ENCODE results near the gene KCTD13.
"Not testable (repeated sequence)": the region's sequence is repeated elsewhere in the genome, so short reads cannot be mapped to it uniquely, and the experiment has no call there.

KCTD13 gene

DNA sequence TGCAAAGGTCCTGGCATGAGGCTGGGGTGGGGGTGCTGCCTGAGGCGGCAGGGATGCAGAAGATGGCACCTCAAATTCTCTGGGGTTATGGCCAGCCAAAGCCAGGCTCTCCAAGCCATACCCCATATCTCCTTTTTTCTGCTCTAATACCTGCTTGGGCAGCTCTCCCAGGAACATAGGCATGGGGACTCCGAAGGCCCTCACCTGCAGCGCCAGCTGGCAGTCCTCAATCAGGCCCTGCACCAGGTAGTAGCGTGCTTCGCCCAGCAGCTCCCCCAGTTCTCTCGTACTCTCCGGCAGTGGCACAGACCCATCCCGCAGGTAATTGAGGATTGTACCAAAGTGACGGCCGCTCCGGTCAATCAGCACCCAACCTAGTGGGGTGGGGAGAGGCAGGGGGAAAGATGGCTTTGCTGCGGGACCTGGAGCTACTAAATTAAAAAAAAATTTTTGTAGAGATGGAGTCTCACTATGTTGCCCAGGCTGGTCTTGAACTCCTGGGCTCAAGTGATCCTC lies 3.0 kb downstream of the KCTD13 start:
- Histone ChIP-seq H3K36me3 (ENCODE audit: insufficient read depth, low read length) (peaks cover 5% of the 10 kb centered on the region; the same call in 1 of the 2 replicates), H3K9ac (ENCODE audit: low read depth, low read length) (no peak overlapping the region), H3K4me1 (ENCODE audit: insufficient read depth, low read length) (peaks cover 5% of the 10 kb centered on the region; the same call in 1 of the 2 replicates), H3K9me3 (ENCODE audit: control insufficient read depth, insufficient read depth, low read length) (no peaks in the 10 kb centered on the region)

DNA sequence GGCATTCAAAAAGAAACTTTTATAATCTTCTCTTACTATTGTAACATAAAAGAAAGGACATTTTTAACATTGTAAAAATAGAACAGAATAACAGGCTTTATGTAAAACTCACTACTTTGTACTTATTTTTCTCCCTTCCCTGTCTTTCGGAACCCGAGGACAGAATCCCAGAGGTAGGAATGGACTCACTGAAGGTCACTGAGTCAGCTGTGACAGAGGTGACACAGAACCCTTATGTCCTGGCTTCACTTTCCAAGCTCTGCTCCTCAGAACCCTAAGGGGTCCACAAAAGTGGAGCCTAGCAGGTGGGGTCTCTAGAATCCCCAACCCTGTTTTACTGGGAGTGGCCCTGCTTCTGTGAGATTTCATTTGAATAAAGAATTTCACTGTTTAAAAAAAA lies 3.7 kb downstream of the KCTD13 start:
- Histone ChIP-seq H3K4me1 (ENCODE audit: insufficient read depth, low read length) (peaks cover 5% of the 10 kb centered on the region; the same call in 1 of the 2 replicates), H3K9me3 (ENCODE audit: control insufficient read depth, insufficient read depth, low read length) (no peaks in the 10 kb centered on the region), H3K9ac (ENCODE audit: low read depth, low read length) (no peak overlapping the region), H3K36me3 (ENCODE audit: insufficient read depth, low read length) (peaks cover 5% of the 10 kb centered on the region; the same call in 1 of the 2 replicates)

DNA sequence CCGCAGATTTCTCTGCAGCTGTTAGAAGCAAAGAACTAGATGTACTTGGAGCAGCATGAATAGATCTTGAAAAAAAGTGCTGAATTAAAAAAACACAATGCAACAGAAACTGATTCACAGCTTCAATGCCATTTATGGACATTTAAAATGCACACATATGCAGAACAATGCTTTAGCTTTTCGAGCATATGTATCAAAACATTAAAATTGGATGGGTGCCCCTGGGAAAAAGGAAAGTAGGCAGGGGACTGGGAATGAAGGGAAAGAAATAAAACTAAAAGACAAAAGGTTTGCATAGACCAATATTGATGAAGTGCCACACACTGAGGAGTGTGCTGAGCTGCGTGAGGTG lies 5.0 kb downstream of the KCTD13 start:
- Histone ChIP-seq H3K36me3 (ENCODE audit: insufficient read depth, low read length) (peaks cover 5% of the 10 kb centered on the region; the same call in 1 of the 2 replicates), H3K4me1 (ENCODE audit: insufficient read depth, low read length) (peaks cover 5% of the 10 kb centered on the region; the same call in 1 of the 2 replicates), H3K9ac (ENCODE audit: low read depth, low read length) (no peak overlapping the region), H3K9me3 (ENCODE audit: control insufficient read depth, insufficient read depth, low read length) (no peaks in the 10 kb centered on the region)

DNA sequence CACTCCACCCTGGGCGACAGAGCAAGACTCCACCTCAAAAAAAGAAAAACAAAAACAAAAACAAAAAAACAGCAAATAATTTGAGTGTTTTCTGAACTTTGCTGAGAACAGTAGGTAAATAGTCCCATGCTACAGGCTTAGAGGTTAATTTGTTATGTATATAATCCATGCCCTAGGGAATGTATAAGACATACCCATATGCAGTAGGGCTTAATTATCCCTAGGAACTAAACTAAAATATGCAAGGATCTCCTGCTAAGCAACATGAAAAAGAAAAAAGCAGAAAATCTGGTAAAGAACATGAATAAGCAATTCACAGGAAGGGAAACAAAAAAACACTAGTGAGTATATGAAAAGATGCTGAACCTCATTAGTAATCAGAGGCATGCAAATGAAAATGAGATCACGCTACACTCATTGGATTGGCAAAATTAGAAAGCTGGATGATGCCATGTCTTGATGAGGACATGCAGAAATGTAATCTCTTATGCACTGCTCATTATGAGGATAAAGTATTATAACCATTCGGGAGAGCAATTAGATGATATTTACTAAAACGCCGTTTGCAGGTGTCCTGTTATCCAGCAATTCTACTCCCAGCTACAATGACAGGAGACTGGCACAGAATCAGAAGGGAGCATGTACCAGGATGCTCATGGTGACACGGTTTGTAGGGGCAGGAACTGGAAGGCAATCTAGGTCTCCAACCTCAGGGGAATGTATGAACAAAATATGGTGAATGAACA lies 5.6 kb downstream of the KCTD13 start:
- Histone ChIP-seq H3K4me1 (ENCODE audit: insufficient read depth, low read length) (peaks cover 5% of the 10 kb centered on the region; the same call in 1 of the 2 replicates), H3K9ac (ENCODE audit: low read depth, low read length) (no peak overlapping the region), H3K9me3 (ENCODE audit: control insufficient read depth, insufficient read depth, low read length) (no peaks in the 10 kb centered on the region), H3K36me3 (ENCODE audit: insufficient read depth, low read length) (peaks cover 5% of the 10 kb centered on the region; the same call in 1 of the 2 replicates)

DNA sequence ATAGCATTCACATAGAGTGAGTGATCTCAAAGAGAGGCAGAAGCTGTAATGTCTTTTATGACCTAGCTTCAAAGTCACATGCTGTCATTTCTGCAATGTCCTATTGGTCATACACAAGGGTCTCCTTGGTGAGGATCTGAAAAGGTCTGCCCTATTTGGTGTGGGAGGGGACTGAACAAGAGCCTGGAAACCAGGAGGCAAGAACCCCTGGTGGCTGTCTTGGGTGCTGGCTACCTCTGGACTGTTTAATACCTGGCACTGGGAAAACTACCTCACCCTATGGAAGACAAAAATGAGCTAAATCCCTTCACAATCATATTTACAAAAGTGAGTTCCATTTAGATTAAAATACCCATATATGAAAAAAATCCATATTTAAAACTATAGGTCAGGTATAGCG lies 9.0 kb downstream of the KCTD13 start:
- no peak overlapping the region for H3K9ac ChIP-seq (ENCODE audit: low read depth, low read length)
- no peaks in the 10 kb centered on the region for H3K9me3 ChIP-seq (ENCODE audit: control insufficient read depth, insufficient read depth, low read length)
- peaks cover 5% of the 10 kb centered on the region; the same call in 1 of the 2 replicates for H3K36me3 ChIP-seq (ENCODE audit: insufficient read depth, low read length)
- no peaks in the 10 kb centered on the region; the same call in 1 of the 2 replicates for H3K4me1 ChIP-seq (ENCODE audit: insufficient read depth, low read length)

DNA sequence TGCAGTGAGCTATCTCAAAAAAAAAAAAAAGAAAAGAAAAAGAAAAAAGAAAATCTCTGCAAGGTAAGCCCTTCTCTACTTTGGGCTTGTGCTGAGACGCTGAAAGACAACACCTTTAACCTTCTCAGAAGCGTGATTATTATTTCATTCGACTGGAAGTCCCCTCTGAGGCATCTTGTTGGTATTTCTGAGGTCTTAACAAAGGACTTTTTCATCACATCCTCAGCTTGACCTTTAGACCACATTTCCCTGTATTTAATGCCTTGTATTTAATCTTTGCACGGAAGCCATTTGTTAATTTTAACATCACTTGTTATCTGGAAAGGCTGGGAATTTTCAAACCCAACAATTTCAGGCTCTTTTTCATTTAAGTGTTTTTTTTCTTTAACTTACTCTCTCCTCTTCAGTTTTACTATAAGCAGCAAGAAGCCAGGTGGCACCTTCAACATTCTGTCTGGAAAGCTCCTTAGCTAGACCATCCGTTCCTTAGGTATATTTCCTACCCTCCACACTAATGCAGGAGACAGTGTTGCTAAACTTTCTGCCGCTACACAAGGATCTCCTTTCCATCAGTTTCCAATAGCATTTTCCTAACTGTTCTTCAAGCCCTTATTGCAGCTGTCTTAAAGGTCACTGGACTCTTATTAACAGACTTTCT lies 10.3 kb downstream of the KCTD13 start:
- H3K36me3 ChIP-seq (ENCODE audit: insufficient read depth, low read length), result peaks cover under 1% of the 10 kb centered on the region; the same call in 1 of the 2 replicates

DNA sequence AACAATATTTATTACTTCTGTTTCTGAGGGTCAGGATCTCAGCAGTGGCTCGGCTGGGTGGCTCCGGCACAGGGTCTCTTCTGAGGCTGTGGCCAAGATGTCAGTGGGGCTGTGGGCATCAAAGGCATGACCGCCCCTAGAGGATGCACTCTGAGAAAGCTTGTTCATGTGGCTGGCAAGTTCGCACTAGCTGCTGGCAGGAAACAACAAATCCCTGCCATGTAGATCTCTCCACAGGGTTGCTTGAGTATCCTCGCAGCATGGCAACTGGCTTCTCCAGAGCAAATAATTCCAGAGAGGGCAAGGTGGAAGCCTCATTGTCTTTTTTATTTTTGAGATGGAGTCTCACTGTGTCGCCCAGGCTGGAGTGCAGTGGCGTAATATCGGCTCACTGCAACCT lies 12.5 kb downstream of the KCTD13 start:
- Histone ChIP-seq H3K9me3 (ENCODE audit: control insufficient read depth, insufficient read depth, low read length) (no peaks in the 10 kb centered on the region), H3K9ac (ENCODE audit: low read depth, low read length) (no peak overlapping the region), H3K36me3 (ENCODE audit: insufficient read depth, low read length) (no peaks in the 10 kb centered on the region; the same call in 1 of the 2 replicates), H3K4me1 (ENCODE audit: insufficient read depth, low read length) (no peaks in the 10 kb centered on the region; the same call in 1 of the 2 replicates)

More for the DNA sequence above, 10.3 kb downstream of the KCTD13 start:
- Histone ChIP-seq H3K4me1 (ENCODE audit: insufficient read depth, low read length) (no peaks in the 10 kb centered on the region; the same call in 1 of the 2 replicates), H3K9me3 (ENCODE audit: control insufficient read depth, insufficient read depth, low read length) (no peaks in the 10 kb centered on the region), H3K9ac (ENCODE audit: low read depth, low read length) (no peak overlapping the region)

DNA sequence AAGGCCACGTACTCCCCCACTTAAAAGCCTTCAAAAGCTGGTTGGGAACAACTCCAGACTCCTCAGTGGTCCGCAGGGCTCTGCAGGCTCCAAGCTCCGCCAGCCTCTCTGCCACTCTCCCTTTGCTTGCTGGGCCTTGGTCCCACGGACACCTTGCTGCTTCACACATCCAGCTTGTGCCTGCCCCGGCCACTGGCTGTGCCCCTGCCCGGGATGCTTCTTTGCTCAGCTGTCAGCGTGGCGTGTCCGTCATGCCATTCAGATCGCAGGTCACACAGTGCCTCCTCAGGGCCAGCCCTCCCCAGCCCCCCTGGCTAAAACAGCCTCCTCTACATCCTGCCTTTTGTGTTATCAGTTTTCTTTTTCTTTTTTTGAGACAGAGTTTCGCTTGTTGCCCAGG lies 13.9 kb downstream of the KCTD13 start:
- no peak overlapping the region for H3K9ac ChIP-seq (ENCODE audit: low read depth, low read length)
- no peaks in the 10 kb centered on the region; the same call in 1 of the 2 replicates for H3K36me3 ChIP-seq (ENCODE audit: insufficient read depth, low read length)
- H3K4me1 ChIP-seq (ENCODE audit: insufficient read depth, low read length), result no peaks in the 10 kb centered on the region; the same call in 1 of the 2 replicates
- no peaks in the 10 kb centered on the region for H3K9me3 ChIP-seq (ENCODE audit: control insufficient read depth, insufficient read depth, low read length)

DNA sequence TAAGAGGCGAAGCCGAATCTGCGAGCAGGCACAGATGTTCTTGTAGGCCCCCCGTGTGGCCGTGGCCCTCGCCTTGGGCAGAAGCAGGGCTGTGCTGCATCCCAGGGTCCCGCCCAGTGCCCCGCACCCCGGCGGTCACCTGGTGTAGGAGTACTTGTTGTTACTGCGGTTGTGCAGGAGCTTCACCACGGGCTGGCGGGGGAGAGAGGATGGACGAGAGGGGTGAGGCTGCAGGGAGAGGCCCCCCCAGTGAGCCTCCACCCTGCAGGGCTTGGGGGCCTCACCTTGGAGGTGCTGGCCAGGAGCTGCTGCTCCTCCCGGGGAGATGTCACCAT lies 14.4 kb downstream of the KCTD13 start:
- H3K36me3 ChIP-seq (ENCODE audit: insufficient read depth, low read length), result no peaks in the 10 kb centered on the region; the same call in 1 of the 2 replicates
- H3K9me3 ChIP-seq (ENCODE audit: control insufficient read depth, insufficient read depth, low read length), result no peaks in the 10 kb centered on the region
- H3K9ac ChIP-seq (ENCODE audit: low read depth, low read length), result no peak overlapping the region; the same call in 1 of the 2 replicates
- H3K4me1 ChIP-seq (ENCODE audit: insufficient read depth, low read length), result no peaks in the 10 kb centered on the region; the same call in 1 of the 2 replicates

DNA sequence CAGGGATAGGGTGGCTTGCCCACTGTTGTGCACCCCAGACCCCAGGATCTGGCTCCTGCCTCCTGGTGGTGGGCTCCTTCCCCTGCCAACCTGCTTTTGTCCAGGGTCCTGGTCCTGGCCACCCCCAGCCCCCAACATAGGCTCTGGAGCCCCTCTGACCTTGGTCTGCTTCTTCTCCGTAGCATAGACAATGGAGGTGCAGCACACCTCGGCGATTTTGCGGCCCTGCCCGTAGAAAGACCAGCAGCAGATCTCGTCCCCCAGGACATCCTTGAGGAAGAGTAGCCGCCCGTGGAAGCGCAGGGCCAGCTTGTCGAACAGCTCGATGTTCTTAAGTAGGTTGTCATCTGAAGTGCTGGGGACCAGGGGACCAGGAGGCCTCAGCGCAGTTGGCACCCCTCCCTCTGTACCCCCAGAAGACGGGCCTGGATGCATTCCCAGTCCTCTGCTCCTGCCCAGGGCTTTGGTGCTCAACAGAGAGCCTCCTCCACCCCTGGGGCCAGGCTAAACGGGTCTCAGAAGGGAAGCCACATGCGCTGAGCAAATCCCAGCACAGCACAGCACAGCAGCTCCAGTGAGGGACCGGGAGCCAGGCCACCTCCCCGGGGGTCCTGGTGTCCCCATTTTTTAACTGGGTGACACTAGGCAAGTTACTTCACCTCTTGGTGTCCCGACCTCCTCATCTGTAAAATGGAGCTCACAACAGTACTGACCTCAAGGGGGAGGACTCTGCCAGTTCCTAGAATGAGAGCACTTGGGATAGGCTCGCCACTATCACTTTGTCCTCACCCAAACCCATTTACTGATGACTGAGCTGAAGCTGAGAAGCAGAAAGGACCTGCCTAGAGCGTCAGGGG lies 15.0 kb downstream of the KCTD13 start:
- Histone ChIP-seq H3K9ac (ENCODE audit: low read depth, low read length) (no peak overlapping the region; the same call in 1 of the 2 replicates), H3K9me3 (ENCODE audit: control insufficient read depth, insufficient read depth, low read length) (no peaks in the 10 kb centered on the region), H3K4me1 (ENCODE audit: insufficient read depth, low read length) (no peaks in the 10 kb centered on the region; the same call in 1 of the 2 replicates), H3K36me3 (ENCODE audit: insufficient read depth, low read length) (no peaks in the 10 kb centered on the region; the same call in none of the 2 replicates)

DNA sequence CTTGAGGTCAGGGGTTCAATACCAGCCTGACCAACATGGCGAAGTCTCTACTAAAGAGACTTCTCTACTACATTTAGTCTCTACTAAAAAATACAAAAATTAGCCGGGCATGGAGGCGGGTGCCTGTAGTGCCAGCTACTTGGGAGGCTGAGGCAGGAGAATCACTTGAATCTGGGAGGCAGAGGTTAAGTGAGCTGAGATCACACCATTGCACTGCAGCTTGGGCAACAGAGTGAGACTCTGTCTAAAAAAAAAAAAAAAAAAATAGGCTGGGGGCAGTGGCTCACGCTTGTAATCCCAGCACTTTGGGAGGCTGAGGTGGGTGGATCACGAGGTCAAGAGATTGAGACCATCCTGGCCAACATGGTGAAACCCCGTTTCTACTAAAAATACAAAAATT lies 16.2 kb downstream of the KCTD13 start:
- not testable (repeated sequence) for H3K9ac ChIP-seq (ENCODE audit: low read depth, low read length); H3K36me3 ChIP-seq (ENCODE audit: insufficient read depth, low read length); H3K9me3 ChIP-seq (ENCODE audit: control insufficient read depth, insufficient read depth, low read length); H3K4me1 ChIP-seq (ENCODE audit: insufficient read depth, low read length)

DNA sequence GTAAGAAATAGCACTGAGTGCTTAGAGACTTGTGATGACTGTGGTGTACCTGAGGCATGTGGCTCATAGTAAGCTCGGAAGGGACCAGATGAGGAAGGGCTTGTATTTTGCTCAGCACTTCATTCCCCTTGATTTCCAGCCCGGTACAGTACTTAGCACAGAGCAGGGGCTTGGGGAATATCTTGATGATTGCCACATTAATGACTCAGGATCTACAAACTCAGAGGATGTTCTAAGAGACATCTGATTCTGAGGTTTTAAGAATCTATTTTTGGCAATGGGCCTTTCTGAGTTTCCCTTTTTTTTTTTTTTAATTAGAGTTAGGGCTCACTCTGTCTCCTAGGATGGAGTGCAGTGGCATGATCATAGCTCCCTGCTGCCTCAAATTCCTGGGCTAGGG lies 16.6 kb downstream of the KCTD13 start:
- Histone ChIP-seq H3K36me3 (ENCODE audit: insufficient read depth, low read length) (no peaks in the 10 kb centered on the region; the same call in 1 of the 2 replicates), H3K9ac (ENCODE audit: low read depth, low read length) (no peak overlapping the region), H3K9me3 (ENCODE audit: control insufficient read depth, insufficient read depth, low read length) (no peaks in the 10 kb centered on the region), H3K4me1 (ENCODE audit: insufficient read depth, low read length) (no peaks in the 10 kb centered on the region; the same call in 1 of the 2 replicates)

DNA sequence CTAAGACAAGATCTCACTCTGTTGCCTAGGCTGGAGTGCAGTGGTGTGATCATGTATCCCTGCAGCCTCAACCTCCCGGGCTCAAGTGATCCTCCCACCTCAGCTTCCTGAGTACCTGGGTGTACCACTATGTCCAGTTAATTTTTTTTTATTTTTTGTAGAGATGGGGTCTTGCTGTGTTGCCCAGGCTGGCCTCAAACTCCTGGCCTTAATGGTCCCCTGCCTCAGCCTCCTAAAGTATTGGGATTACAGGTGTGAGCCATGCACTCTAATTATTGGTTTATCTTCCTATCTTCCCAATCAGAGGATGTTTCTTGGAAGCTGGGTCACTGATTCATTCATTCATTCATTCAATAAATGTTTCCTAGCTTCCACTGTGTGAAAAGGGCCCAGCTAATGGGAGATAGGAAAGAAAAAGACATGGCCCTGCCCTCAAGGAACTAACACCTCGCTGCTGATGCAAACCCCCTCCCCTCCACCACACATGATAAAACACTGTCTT lies 17.3 kb downstream of the KCTD13 start:
- Histone ChIP-seq H3K36me3 (ENCODE audit: insufficient read depth, low read length) (no peaks in the 10 kb centered on the region; the same call in 1 of the 2 replicates), H3K9ac (ENCODE audit: low read depth, low read length) (no peak overlapping the region), H3K4me1 (ENCODE audit: insufficient read depth, low read length) (no peaks in the 10 kb centered on the region; the same call in 1 of the 2 replicates), H3K9me3 (ENCODE audit: control insufficient read depth, insufficient read depth, low read length) (no peaks in the 10 kb centered on the region)

DNA sequence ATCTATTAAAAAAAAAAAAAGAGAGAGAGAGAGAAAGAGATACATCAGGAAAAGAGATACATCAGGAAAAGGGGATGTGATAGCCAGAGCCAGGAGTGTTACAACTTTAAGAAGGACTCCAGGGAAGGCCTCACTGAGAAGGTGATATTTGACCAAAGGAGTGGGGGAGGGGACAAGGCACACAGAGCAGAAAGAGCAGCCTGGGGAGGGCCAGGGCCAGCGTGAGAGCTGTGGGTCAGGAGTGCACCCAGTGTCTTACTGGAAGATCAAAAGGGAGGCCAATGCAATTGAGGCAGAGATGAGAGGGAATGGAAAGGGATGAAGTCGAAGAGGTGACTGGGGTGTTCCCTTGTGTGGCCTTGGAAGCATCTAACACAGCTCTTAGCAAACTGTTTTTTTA lies 18.1 kb downstream of the KCTD13 start:
- no peak overlapping the region for H3K9ac ChIP-seq (ENCODE audit: low read depth, low read length)
- H3K36me3 ChIP-seq (ENCODE audit: insufficient read depth, low read length), result no peaks in the 10 kb centered on the region; the same call in 1 of the 2 replicates
- H3K9me3 ChIP-seq (ENCODE audit: control insufficient read depth, insufficient read depth, low read length), result no peaks in the 10 kb centered on the region
- H3K4me1 ChIP-seq (ENCODE audit: insufficient read depth, low read length), result no peaks in the 10 kb centered on the region; the same call in 1 of the 2 replicates

Measured in ES-I3 (cell line).